Fibroblast of lung (primary cell): Measurements from ENCODE around the gene DPP6. TPM values are rescaled to one million over a fixed set of nuclear protein-coding genes. Genes with fewer than 3 reads are reported as not detected.
A peak's percentile ranks its signal among the peaks of the same experiment; 100 is the strongest.

Source experiments
- DNase-seq, 2 donors: peaks; one replicate each; pipeline versions ENCODE4 v3.0.0 to v3.0.0-alpha.2; 2010; ENCODE audit warnings: low read depth in 2 of 2
- H2AFZ ChIP-seq: 2 replicates; pipeline ENCODE4 v1.5.1; 2012; ENCODE audit warnings: low read length, control low read depth, inconsistent platforms
- H3K27ac ChIP-seq: 2 replicates; pipeline ENCODE4 v1.5.1; 2011; ENCODE audit warnings: low read length, control low read depth; ENCODE audit not compliant: insufficient read depth
- H3K27me3 ChIP-seq: 2 replicates; pipeline ENCODE4 v1.5.1; 2011; ENCODE audit warnings: mild to moderate bottlenecking, low read length; ENCODE audit not compliant: control insufficient read depth, insufficient read depth
- H3K36me3 ChIP-seq: 2 replicates; pipeline ENCODE4 v1.5.1; 2011; ENCODE audit warnings: low read length; ENCODE audit not compliant: control insufficient read depth, insufficient read depth
- H3K4me1 ChIP-seq: 2 replicates; pipeline ENCODE4 v1.5.1; 2011; ENCODE audit warnings: low read length; ENCODE audit not compliant: control insufficient read depth, insufficient read depth; ENCODE audit errors: extremely low read depth
- H3K4me2 ChIP-seq: 2 replicates; pipeline ENCODE4 v1.5.1; 2011; ENCODE audit warnings: low read length, control low read depth; ENCODE audit not compliant: insufficient read depth; ENCODE audit errors: extremely low read depth
- H3K4me3 ChIP-seq, 4 experiments: fragments of 200-600 bp in 1 of 4; sonication (generic) in 1 of 4; replicated peaks in 1 of 4; 2 replicates each; pipeline ENCODE4 v1.5.1; 2011 to 2016; ENCODE audit warnings: low read length in 4 of 4, low read depth in 3 of 4, mild to moderate bottlenecking in 3 of 4, control low read depth in 2 of 4, inconsistent platforms in 1 of 4, mixed read lengths in 1 of 4; ENCODE audit not compliant: insufficient read depth in 1 of 4; ENCODE audit errors: control extremely low read depth in 1 of 4
- H3K79me2 ChIP-seq: 2 replicates; pipeline ENCODE4 v1.5.1; 2012; ENCODE audit warnings: mild to moderate bottlenecking, low read length, inconsistent platforms; ENCODE audit not compliant: control insufficient read depth, insufficient read depth
- H3K9ac ChIP-seq: 2 replicates; pipeline ENCODE4 v1.5.1; 2011; ENCODE audit warnings: mild to moderate bottlenecking, low read length, control low read depth; ENCODE audit not compliant: insufficient read depth
- H3K9me3 ChIP-seq: 2 replicates; pipeline ENCODE4 v1.5.1; 2012; ENCODE audit warnings: low read depth, low read length; ENCODE audit not compliant: control insufficient read depth, insufficient read depth
- H4K20me1 ChIP-seq: 2 replicates; pipeline ENCODE4 v1.5.1; 2011; ENCODE audit warnings: low read length; ENCODE audit not compliant: control insufficient read depth, insufficient read depth; ENCODE audit errors: extremely low read depth
- CTCF ChIP-seq, 2 donors: IDR thresholded peaks in 1 of 2; conservative IDR thresholded peaks in 1 of 2; 1 replicate in 1 of 2; 2 replicates in 1 of 2; pipeline ENCODE4 v1.5.1; 2011 to 2012; ENCODE audit warnings: low read length in 2 of 2, control low read depth in 1 of 2, inconsistent platforms in 1 of 2, low read depth in 1 of 2, mild to moderate bottlenecking in 1 of 2
- EZH2 ChIP-seq: IDR thresholded peaks from 2 replicates; pipeline ENCODE4 v1.5.1; 2012; ENCODE audit warnings: low read length, control low read depth, mild to moderate bottlenecking; ENCODE audit errors: missing control alignments
- polyA plus RNA-seq, 2 donors: library from polyadenylated mRNA; depleted of rRNA in 1 of 2; stranded (reverse) in 1 of 2; unstranded in 1 of 2; fragments of >200 nt; gene quantifications; 2 replicates each; pipeline ENCODE4 v1.2.1, GENCODE V29; 2011 to 2012; ENCODE audit warnings: missing spikeins in 1 of 2
- total RNA-seq: library from RNA; depleted of rRNA; stranded (reverse); fragments of >200 nt; gene quantifications from 2 replicates; pipeline ENCODE4 v1.2.1, GENCODE V29; 2014

The DPP6 gene
- total and polyA plus RNA-seq, 2 donors (not counting 1 experiment from before 2014, with no cell fraction given) = not detected

GRCh38 chr7:154699417-154699816 is 647.2 kb downstream of the DPP6 start:
- no peaks in the 10 kb centered on the region for H4K20me1 ChIP-seq
- DNase-seq = peak in 1 of 2 donors; percentile 68
- no peak overlapping the region for H3K4me2 ChIP-seq
- no peaks in the 10 kb centered on the region for H3K36me3 ChIP-seq
- no peaks in the 10 kb centered on the region for H3K9me3 ChIP-seq
- H3K4me3 ChIP-seq = no peak overlapping the region
- no peaks in the 10 kb centered on the region for H3K27me3 ChIP-seq
- H3K4me1 ChIP-seq = no peaks in the 10 kb centered on the region
- TF ChIP-seq CTCF (conservative IDR thresholded peaks at IDR 0.05 in 1 of 2, IDR thresholded peaks at IDR 0.05 in 1 of 2; ENCODE audit: low read depth in 1 of 2, low read length in 2 of 2) (no peak), EZH2 (no peak)
- no peak overlapping the region for H2AFZ ChIP-seq
- no peak overlapping the region for H3K27ac ChIP-seq
- no peaks in the 10 kb centered on the region for H3K79me2 ChIP-seq
- H3K9ac ChIP-seq = no peak overlapping the region

GRCh38 chr7:154709840-154710520 is 657.8 kb downstream of the DPP6 start:
- Histone ChIP-seq H3K9me3 (no peaks in the 10 kb centered on the region), H3K27ac (no peak overlapping the region), H3K4me1 (no peaks in the 10 kb centered on the region), H3K4me2 (no peak overlapping the region), H3K36me3 (no peaks in the 10 kb centered on the region), H3K9ac (no peak overlapping the region), H3K27me3 (no peaks in the 10 kb centered on the region), H2AFZ (no peak overlapping the region), H4K20me1 (no peaks in the 10 kb centered on the region), H3K4me3 (no peak overlapping the region), H3K79me2 (no peaks in the 10 kb centered on the region)
- DNase-seq = no peak
- no peak for TF ChIP-seq EZH2
- no peak for TF ChIP-seq CTCF (conservative IDR thresholded peaks at IDR 0.05 in 1 of 2, IDR thresholded peaks at IDR 0.05 in 1 of 2; ENCODE audit: low read depth in 1 of 2, low read length in 2 of 2)

- H2AFZ ChIP-seq = no peak overlapping the region
- H3K36me3 ChIP-seq = no peaks in the 10 kb centered on the region
- no peak for DNase-seq
- no peaks in the 10 kb centered on the region for H3K79me2 ChIP-seq
- H3K9ac ChIP-seq = no peak overlapping the region
- no peaks in the 10 kb centered on the region for H3K27me3 ChIP-seq
- H3K4me1 ChIP-seq = no peaks in the 10 kb centered on the region
- H4K20me1 ChIP-seq = no peaks in the 10 kb centered on the region
- no peak overlapping the region for H3K4me2 ChIP-seq
- TF ChIP-seq EZH2 (no peak), CTCF (conservative IDR thresholded peaks at IDR 0.05 in 1 of 2, IDR thresholded peaks at IDR 0.05 in 1 of 2; ENCODE audit: low read depth in 1 of 2, low read length in 2 of 2) (no peak)
- H3K9me3 ChIP-seq = no peaks in the 10 kb centered on the region
- H3K27ac ChIP-seq = no peak overlapping the region
- H3K4me3 ChIP-seq = no peak overlapping the region
Measured at GRCh38 chr7:154720016-154720415, 667.8 kb downstream of the DPP6 start.
